SK-N-SH (cell line): ENCODE results near the gene SLC30A3. TPM values are rescaled to one million over a fixed set of nuclear protein-coding genes. Genes with fewer than 3 reads are reported as not detected.

Source experiments
- CTCF ChIA-PET: fragments of 300-600, 350-600 bp; formaldehyde crosslinking; extraction: SDS; loops from one replicate; lab custom pipeline; 2021; lab: Yijun Ruan, JAX
- POLR2A ChIA-PET: fragments of 350-600 bp; sonication (Branson Sonifier 250); formaldehyde crosslinking; extraction: SDS; loops from one replicate; lab custom pipeline; 2020; ENCODE audit warnings: antibody characterized with exemption, inconsistent platforms; lab: Yijun Ruan, JAX
- DNase-seq: peaks from one replicate; pipeline ENCODE4 v3.0.0; 2012
- H2AFZ ChIP-seq: fragments of 200-600 bp; sonication (generic); 2 replicates; pipeline ENCODE4 v1.8.1; 2016; ENCODE audit warnings: antibody characterized with exemption, mild to moderate bottlenecking, low read depth
- H3F3A ChIP-seq: fragments of 200-600 bp; sonication (generic); replicated peaks from 2 replicates; pipeline ENCODE3; 2016; ENCODE audit warnings: antibody characterized with exemption, mild to moderate bottlenecking; ENCODE audit not compliant: insufficient read depth
- H3K27ac ChIP-seq, 2 experiments: fragments of 200-500 bp in 1 of 2; fragments of 200-600 bp in 1 of 2; sonication (Bioruptor generic) in 1 of 2; sonication (generic), shearing (Covaris generic) in 1 of 2; 2 replicates each; pipeline versions ENCODE4 v1.5.1 to v1.6.1; 2014 to 2016; ENCODE audit warnings: low read depth in 2 of 2, inconsistent platforms in 1 of 2, low read length in 1 of 2, mild to moderate bottlenecking in 1 of 2, mixed read lengths in 1 of 2
- H3K27me3 ChIP-seq: fragments of 200-600 bp; sonication (generic), shearing (Covaris generic); 2 replicates; pipeline ENCODE4 v1.6.1; 2016; ENCODE audit warnings: mixed run types; ENCODE audit not compliant: insufficient read depth
- H3K36me3 ChIP-seq, 2 experiments: fragments of 200-500 bp in 1 of 2; fragments of 200-600 bp in 1 of 2; sonication (Bioruptor generic) in 1 of 2; sonication (generic) in 1 of 2; replicated peaks in 1 of 2; 2 replicates each; pipeline versions ENCODE3 to v1.5.1; 2014 to 2016; ENCODE audit warnings: low read length in 1 of 2, mild to moderate bottlenecking in 1 of 2; ENCODE audit not compliant: insufficient read depth in 2 of 2, control insufficient read depth in 1 of 2
- H3K4me1 ChIP-seq, 2 experiments: fragments of 200-500 bp in 1 of 2; fragments of 200-600 bp in 1 of 2; sonication (Bioruptor generic) in 1 of 2; sonication (generic), shearing (Covaris generic) in 1 of 2; 2 replicates each; pipeline versions ENCODE4 v1.5.1 to v1.6.1; 2014 to 2016; ENCODE audit warnings: low read depth in 1 of 2, low read length in 1 of 2, mixed run types in 1 of 2; ENCODE audit not compliant: insufficient read depth in 2 of 2, control insufficient read depth in 1 of 2
- H3K4me2 ChIP-seq: fragments of 200-600 bp; sonication (generic), shearing (Covaris generic); 2 replicates; pipeline ENCODE4 v1.6.1; 2017; ENCODE audit warnings: mixed run types
- H3K4me3 ChIP-seq, 2 experiments: fragments of 200-500 bp in 1 of 2; fragments of 200-600 bp in 1 of 2; sonication (Bioruptor generic) in 1 of 2; sonication (generic), shearing (Covaris generic) in 1 of 2; 2 replicates each; pipeline versions ENCODE4 v1.5.1 to v1.8.1; 2014 to 2016; ENCODE audit warnings: low read depth in 2 of 2, inconsistent platforms in 1 of 2, low read length in 1 of 2, mild to moderate bottlenecking in 1 of 2, mixed read lengths in 1 of 2, moderate library complexity in 1 of 2
- H3K79me2 ChIP-seq: fragments of 200-600 bp; sonication (generic); 2 replicates; pipeline ENCODE4 v1.8.1; 2017; ENCODE audit warnings: mild to moderate bottlenecking; ENCODE audit not compliant: insufficient read depth
- H3K9ac ChIP-seq: fragments of 200-600 bp; sonication (generic); 2 replicates; pipeline ENCODE4 v1.6.1; 2017; ENCODE audit warnings: mixed run types
- H3K9me2 ChIP-seq: fragments of 200-600 bp; sonication (generic); 2 replicates; pipeline ENCODE4 v1.6.1; 2017; ENCODE audit warnings: mixed run types
- H3K9me3 ChIP-seq: fragments of 200-600 bp; sonication (generic); 2 replicates; pipeline ENCODE4 v1.6.1; 2017; ENCODE audit warnings: mixed run types, mild to moderate bottlenecking, moderate library complexity
- H4K20me1 ChIP-seq: fragments of 200-600 bp; sonication (generic); 2 replicates; pipeline ENCODE4 v1.6.1; 2017; ENCODE audit warnings: mild to moderate bottlenecking, mixed run types; ENCODE audit not compliant: insufficient read depth
- CHD2 ChIP-seq: fragments of 150-350 bp; IDR thresholded peaks from 2 replicates; pipeline ENCODE4 v1.6.1; 2018; ENCODE audit warnings: low read length; ENCODE audit not compliant: partially characterized antibody
- EP300 ChIP-seq, 2 experiments: IDR thresholded peaks; 2 replicates each; pipeline versions ENCODE4 v1.4.0 to v1.6.1; 2012; ENCODE audit warnings: borderline replicate concordance in 1 of 2, low read depth in 1 of 2, low read length in 1 of 2
- EZH2phosphoT487 ChIP-seq: fragments of 200-600 bp; sonication (generic); IDR thresholded peaks from 2 replicates; pipeline ENCODE4 v1.6.1; 2017; ENCODE audit warnings: low read depth, mixed run types, mild to moderate bottlenecking, antibody characterized with exemption, moderate library complexity, borderline replicate concordance
- FOSL2 ChIP-seq: IDR thresholded peaks from 2 replicates; pipeline ENCODE4 v1.4.0; 2012; ENCODE audit warnings: low read depth, mild to moderate bottlenecking, moderate library complexity, borderline replicate concordance
- FOXJ3 ChIP-seq: sonication (generic); formaldehyde crosslinking; IDR thresholded peaks from 2 replicates; pipeline ENCODE4 v1.5.1; 2020; ENCODE audit warnings: mild to moderate bottlenecking, missing genetic modification reagents
- FOXM1 ChIP-seq: IDR thresholded peaks from 2 replicates; pipeline ENCODE4 v1.4.0; 2012; ENCODE audit warnings: low read depth, mild to moderate bottlenecking
- GABPA ChIP-seq: IDR thresholded peaks from 2 replicates; pipeline ENCODE4 v1.4.0; 2012; ENCODE audit warnings: low read depth, mild to moderate bottlenecking
- GATA2 ChIP-seq: sonication (generic); formaldehyde crosslinking; IDR thresholded peaks from 2 replicates; pipeline ENCODE4 v1.5.0; 2020; ENCODE audit warnings: mild to moderate bottlenecking, missing genetic modification reagents
- JUND ChIP-seq: IDR thresholded peaks from 2 replicates; pipeline ENCODE4 v1.4.0; 2012
- MEF2A ChIP-seq: IDR thresholded peaks from 2 replicates; pipeline ENCODE4 v1.4.0; 2012; ENCODE audit warnings: low read depth, borderline replicate concordance
- MXI1 ChIP-seq: IDR thresholded peaks from 2 replicates; pipeline ENCODE4 v1.6.1; 2012; ENCODE audit warnings: mild to moderate bottlenecking, low read depth, low read length, improper control_type of control experiment
- NRF1 ChIP-seq: IDR thresholded peaks from 2 replicates; pipeline ENCODE4 v1.6.1; 2012; ENCODE audit warnings: low read depth, mild to moderate bottlenecking, low read length
- POLR2AphosphoS5 ChIP-seq: IDR thresholded peaks from 2 replicates; pipeline ENCODE4 v1.6.1; 2012; ENCODE audit warnings: low read depth, low read length
- RAD21 ChIP-seq: IDR thresholded peaks from 2 replicates; pipeline ENCODE4 v1.6.1; 2012; ENCODE audit warnings: mild to moderate bottlenecking, low read length
- RCOR1 ChIP-seq: fragments of 150-350 bp; IDR thresholded peaks from 2 replicates; pipeline ENCODE4 v1.6.1; 2017; ENCODE audit warnings: antibody characterized with exemption, low read length
- RFX5 ChIP-seq: IDR thresholded peaks from 2 replicates; pipeline ENCODE4 v1.6.1; 2012; ENCODE audit warnings: mild to moderate bottlenecking, improper control_type of control experiment, low read length
- SIN3A ChIP-seq: IDR thresholded peaks from 2 replicates; pipeline ENCODE4 v1.6.1; 2012; ENCODE audit warnings: low read depth, mild to moderate bottlenecking, low read length, moderate library complexity, borderline replicate concordance
- SMC3 ChIP-seq: IDR thresholded peaks from 2 replicates; pipeline ENCODE4 v1.6.1; 2012; ENCODE audit warnings: low read depth, low read length, improper control_type of control experiment
- TAF1 ChIP-seq: IDR thresholded peaks from 2 replicates; pipeline ENCODE4 v1.6.1; 2012; ENCODE audit warnings: low read depth, mild to moderate bottlenecking, low read length, moderate library complexity, borderline replicate concordance
- TCF12 ChIP-seq: IDR thresholded peaks from 2 replicates; pipeline ENCODE4 v1.4.0; 2012
- YY1 ChIP-seq: IDR thresholded peaks from 2 replicates; pipeline ENCODE4 v1.4.0; 2012; ENCODE audit warnings: low read depth, mild to moderate bottlenecking
- WGBS: methylation state at CpG from one replicate; pipeline ENCODE4 v1.1.6; 2017; ENCODE audit warnings: low lambda C conversion rate; 5-methylcytosine and 5-hydroxymethylcytosine counted together
- polyA plus RNA-seq, 3 experiments: library from polyadenylated mRNA; depleted of rRNA; stranded (reverse); fragments of >200 nt; gene quantifications; 2 replicates each; pipeline ENCODE4 v1.2.3, GENCODE V29; 2012
- TF ChIP-seq, protein P1 (sequence below): fragments of 200-600 bp; sonication (generic); IDR thresholded peaks from 2 replicates; pipeline ENCODE4 v1.6.1; 2017; ENCODE audit warnings: antibody characterized with exemption, mild to moderate bottlenecking, moderate library complexity
- TF ChIP-seq, protein P2 (sequence below): IDR thresholded peaks from 2 replicates; pipeline ENCODE4 v1.4.0; 2012; ENCODE audit warnings: low read depth
- TF ChIP-seq, protein P3 (sequence below): IDR thresholded peaks from 2 replicates; pipeline ENCODE4 v1.4.0; 2012; ENCODE audit warnings: low read depth, borderline replicate concordance
- TF ChIP-seq, protein P4 (sequence below): IDR thresholded peaks from 2 replicates; pipeline ENCODE4 v1.6.1; 2012; ENCODE audit warnings: mild to moderate bottlenecking, low read depth, low read length, moderate library complexity
- TF ChIP-seq, protein P5 (sequence below): fragments of 150-350 bp; IDR thresholded peaks from 2 replicates; pipeline ENCODE4 v1.6.1; 2016; ENCODE audit warnings: mild to moderate bottlenecking, low read depth, low read length

The SLC30A3 gene
- polyA plus RNA-seq, 1 of the 3 experiments (the other 2 are of a cell fraction), result 1.1 TPM

DNA sequence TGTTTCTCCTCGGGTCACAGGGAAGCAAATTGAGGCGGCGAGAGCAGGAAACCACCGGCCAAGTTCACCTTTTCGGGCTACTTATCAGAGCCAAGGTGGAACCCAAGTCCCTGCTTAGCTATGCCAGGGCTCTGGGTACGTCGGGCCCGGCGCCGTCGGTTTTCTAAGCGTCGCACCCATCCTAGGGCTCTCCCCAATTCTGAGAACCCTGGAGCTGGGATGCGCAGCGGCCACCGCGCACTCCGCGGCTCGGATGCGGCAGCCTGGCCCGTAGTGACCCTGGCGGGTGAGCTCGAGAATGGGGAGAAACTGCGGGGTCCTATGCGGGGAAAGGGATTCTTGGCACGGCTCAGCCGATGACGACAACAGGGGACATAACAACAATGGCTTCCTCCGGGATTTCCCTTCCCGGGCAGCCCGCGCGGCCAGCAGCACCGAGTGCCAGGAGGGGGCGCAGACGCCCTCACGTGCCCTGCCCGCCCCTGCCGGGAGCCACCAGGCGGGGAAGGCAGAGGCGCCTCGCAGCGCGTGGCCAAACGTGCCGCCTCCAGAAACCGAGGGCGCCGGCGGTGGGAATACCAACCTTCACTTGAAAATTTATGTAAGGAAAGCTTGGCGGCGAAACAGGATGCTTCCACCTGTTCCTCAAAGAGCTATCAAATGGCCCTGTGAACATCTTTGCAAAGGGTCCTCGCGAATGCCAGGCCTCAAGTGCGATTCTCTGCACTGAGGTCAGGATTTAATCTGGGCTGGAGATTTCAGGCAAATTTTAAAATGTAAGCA, 2.1 kb upstream of the SLC30A3 start:
- 11% methylated on average over 47 of the region's 56 CpGs for WGBS
- H3K4me1 ChIP-seq, result peaks cover 6 to 28% of the 10 kb centered on the region in 2 experiments; a peak in 1 of 4 replicates
- peak overlapping the region; percentile 84 for H3K4me2 ChIP-seq
- peak overlapping the region; percentile 72; the same call in 1 of the 2 replicates for H2AFZ ChIP-seq
- no peaks in the 10 kb centered on the region for H3K36me3 ChIP-seq
- H3K27ac ChIP-seq, result no peak overlapping the region
- H3K9me3 ChIP-seq, result no peaks in the 10 kb centered on the region
- DNase-seq, result peak; percentile 100
- peak overlapping the region; percentile 49 to 55 for H3K4me3 ChIP-seq
- H3K9ac ChIP-seq, result no peak overlapping the region
- peaks cover 86% of the 10 kb centered on the region for H3K27me3 ChIP-seq
- POLR2A ChIA-PET, result interaction anchor here (0.6 to 2.0 kb wide), 3 partner anchors 16 to 1387 kb away, joined by 3 to 7 read pairs (median 4); partner anchors contain the start of gene ASXL2
- CTCF ChIA-PET, result interaction anchor here (0.5 to 14.1 kb wide), 61 partner anchors 9 to 1663 kb away, joined by 3 to 392 read pairs (median 4); partner anchors contain the start of genes ABHD1, AGBL5, ATRAID and CAD
- H3F3A ChIP-seq, result peaks cover 6% of the 10 kb centered on the region
- no peaks in the 10 kb centered on the region for H3K9me2 ChIP-seq
- no peaks in the 10 kb centered on the region for H3K79me2 ChIP-seq
- H4K20me1 ChIP-seq, result no peaks in the 10 kb centered on the region
- TF ChIP-seq, protein P1, sequence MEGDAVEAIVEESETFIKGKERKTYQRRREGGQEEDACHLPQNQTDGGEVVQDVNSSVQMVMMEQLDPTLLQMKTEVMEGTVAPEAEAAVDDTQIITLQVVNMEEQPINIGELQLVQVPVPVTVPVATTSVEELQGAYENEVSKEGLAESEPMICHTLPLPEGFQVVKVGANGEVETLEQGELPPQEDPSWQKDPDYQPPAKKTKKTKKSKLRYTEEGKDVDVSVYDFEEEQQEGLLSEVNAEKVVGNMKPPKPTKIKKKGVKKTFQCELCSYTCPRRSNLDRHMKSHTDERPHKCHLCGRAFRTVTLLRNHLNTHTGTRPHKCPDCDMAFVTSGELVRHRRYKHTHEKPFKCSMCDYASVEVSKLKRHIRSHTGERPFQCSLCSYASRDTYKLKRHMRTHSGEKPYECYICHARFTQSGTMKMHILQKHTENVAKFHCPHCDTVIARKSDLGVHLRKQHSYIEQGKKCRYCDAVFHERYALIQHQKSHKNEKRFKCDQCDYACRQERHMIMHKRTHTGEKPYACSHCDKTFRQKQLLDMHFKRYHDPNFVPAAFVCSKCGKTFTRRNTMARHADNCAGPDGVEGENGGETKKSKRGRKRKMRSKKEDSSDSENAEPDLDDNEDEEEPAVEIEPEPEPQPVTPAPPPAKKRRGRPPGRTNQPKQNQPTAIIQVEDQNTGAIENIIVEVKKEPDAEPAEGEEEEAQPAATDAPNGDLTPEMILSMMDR, result peak; percentile 78
- peak; percentile 89 for TF ChIP-seq MXI1
- no peak for TF ChIP-seq JUND
- no peak for TF ChIP-seq RFX5
- TF ChIP-seq FOXJ3 (CRISPR knock-in tag), result peak; percentile 66; the same call in 1 of the 2 replicates
- TF ChIP-seq, protein P2, sequence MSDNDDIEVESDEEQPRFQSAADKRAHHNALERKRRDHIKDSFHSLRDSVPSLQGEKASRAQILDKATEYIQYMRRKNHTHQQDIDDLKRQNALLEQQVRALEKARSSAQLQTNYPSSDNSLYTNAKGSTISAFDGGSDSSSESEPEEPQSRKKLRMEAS, result peak; percentile 95
- TF ChIP-seq EP300 (IDR thresholded peaks at IDR 0.05; ENCODE audit: borderline replicate concordance in 1 of 2, low read depth in 1 of 2, low read length in 1 of 2), result no peak
- TF ChIP-seq, protein P3, sequence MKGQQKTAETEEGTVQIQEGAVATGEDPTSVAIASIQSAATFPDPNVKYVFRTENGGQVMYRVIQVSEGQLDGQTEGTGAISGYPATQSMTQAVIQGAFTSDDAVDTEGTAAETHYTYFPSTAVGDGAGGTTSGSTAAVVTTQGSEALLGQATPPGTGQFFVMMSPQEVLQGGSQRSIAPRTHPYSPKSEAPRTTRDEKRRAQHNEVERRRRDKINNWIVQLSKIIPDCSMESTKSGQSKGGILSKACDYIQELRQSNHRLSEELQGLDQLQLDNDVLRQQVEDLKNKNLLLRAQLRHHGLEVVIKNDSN, result peak; percentile 81
- no peak for TF ChIP-seq TCF12
- TF ChIP-seq FOSL2, result no peak
- TF ChIP-seq CHD2, result no peak
- TF ChIP-seq POLR2AphosphoS5, result no peak
- peak; percentile 75 for TF ChIP-seq SMC3
- no peak for TF ChIP-seq FOXM1
- 0 out of 2 replicates have a peak, but pooled peaks have one; percentile 13 for TF ChIP-seq TAF1
- peak; percentile 58 for TF ChIP-seq RAD21
- peak; percentile 4; the same call in 1 of the 2 replicates for TF ChIP-seq NRF1
- peak; percentile 80 for TF ChIP-seq YY1
- 0 out of 2 replicates have a peak, but pooled peaks have one; percentile 20 for TF ChIP-seq EZH2phosphoT487
- peak; percentile 68; the same call in 1 of the 2 replicates for TF ChIP-seq SIN3A
- no peak for TF ChIP-seq MEF2A
- TF ChIP-seq, protein P4, sequence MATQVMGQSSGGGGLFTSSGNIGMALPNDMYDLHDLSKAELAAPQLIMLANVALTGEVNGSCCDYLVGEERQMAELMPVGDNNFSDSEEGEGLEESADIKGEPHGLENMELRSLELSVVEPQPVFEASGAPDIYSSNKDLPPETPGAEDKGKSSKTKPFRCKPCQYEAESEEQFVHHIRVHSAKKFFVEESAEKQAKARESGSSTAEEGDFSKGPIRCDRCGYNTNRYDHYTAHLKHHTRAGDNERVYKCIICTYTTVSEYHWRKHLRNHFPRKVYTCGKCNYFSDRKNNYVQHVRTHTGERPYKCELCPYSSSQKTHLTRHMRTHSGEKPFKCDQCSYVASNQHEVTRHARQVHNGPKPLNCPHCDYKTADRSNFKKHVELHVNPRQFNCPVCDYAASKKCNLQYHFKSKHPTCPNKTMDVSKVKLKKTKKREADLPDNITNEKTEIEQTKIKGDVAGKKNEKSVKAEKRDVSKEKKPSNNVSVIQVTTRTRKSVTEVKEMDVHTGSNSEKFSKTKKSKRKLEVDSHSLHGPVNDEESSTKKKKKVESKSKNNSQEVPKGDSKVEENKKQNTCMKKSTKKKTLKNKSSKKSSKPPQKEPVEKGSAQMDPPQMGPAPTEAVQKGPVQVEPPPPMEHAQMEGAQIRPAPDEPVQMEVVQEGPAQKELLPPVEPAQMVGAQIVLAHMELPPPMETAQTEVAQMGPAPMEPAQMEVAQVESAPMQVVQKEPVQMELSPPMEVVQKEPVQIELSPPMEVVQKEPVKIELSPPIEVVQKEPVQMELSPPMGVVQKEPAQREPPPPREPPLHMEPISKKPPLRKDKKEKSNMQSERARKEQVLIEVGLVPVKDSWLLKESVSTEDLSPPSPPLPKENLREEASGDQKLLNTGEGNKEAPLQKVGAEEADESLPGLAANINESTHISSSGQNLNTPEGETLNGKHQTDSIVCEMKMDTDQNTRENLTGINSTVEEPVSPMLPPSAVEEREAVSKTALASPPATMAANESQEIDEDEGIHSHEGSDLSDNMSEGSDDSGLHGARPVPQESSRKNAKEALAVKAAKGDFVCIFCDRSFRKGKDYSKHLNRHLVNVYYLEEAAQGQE, result no peak
- no peak for TF ChIP-seq RCOR1
- no peak; the same call in 1 of the 2 replicates for TF ChIP-seq GATA2 (CRISPR knock-in tag)
- TF ChIP-seq GABPA, result no peak
- TF ChIP-seq, protein P5, sequence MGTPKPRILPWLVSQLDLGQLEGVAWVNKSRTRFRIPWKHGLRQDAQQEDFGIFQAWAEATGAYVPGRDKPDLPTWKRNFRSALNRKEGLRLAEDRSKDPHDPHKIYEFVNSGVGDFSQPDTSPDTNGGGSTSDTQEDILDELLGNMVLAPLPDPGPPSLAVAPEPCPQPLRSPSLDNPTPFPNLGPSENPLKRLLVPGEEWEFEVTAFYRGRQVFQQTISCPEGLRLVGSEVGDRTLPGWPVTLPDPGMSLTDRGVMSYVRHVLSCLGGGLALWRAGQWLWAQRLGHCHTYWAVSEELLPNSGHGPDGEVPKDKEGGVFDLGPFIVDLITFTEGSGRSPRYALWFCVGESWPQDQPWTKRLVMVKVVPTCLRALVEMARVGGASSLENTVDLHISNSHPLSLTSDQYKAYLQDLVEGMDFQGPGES, result no peak
